ENCODE results near the gene OR10H4.

DNA sequence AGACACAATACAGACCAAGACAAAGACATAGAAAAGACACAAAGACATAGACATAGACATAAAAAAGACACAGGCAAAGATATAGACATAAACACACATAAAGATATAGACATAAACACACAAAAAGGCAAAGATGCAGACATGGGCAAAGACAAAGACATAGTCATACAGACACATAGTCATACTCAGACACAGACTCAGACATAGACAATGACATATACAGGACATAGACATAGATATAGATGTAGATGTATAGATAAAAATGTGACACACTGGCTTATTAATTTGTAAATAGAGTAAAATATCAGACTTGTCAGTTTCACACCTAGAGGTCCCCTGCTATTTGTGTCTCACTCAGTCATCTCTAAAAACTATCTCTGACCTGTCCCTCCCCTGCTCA, 42.8 kb downstream of the OR10H4 start:
- TF ChIP-seq, protein P1, sequence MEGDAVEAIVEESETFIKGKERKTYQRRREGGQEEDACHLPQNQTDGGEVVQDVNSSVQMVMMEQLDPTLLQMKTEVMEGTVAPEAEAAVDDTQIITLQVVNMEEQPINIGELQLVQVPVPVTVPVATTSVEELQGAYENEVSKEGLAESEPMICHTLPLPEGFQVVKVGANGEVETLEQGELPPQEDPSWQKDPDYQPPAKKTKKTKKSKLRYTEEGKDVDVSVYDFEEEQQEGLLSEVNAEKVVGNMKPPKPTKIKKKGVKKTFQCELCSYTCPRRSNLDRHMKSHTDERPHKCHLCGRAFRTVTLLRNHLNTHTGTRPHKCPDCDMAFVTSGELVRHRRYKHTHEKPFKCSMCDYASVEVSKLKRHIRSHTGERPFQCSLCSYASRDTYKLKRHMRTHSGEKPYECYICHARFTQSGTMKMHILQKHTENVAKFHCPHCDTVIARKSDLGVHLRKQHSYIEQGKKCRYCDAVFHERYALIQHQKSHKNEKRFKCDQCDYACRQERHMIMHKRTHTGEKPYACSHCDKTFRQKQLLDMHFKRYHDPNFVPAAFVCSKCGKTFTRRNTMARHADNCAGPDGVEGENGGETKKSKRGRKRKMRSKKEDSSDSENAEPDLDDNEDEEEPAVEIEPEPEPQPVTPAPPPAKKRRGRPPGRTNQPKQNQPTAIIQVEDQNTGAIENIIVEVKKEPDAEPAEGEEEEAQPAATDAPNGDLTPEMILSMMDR (optimal IDR thresholded peaks at IDR 0.05 in 1 of 3, IDR thresholded peaks at IDR 0.05 in 1 of 3, conservative IDR thresholded peaks at IDR 0.05 in 1 of 3; ENCODE audit: extremely low read depth in 1 of 3, insufficient read depth in 2 of 3, low read length in 3 of 3): no peak
- TF ChIP-seq EZH2 (IDR thresholded peaks at IDR 0.05; ENCODE audit: low read length): no peak

Data from keratinocyte (primary cell).